H1 (cell line): ENCODE data around the gene GRM7. TPM values are rescaled to one million over a fixed set of nuclear protein-coding genes. Genes with fewer than 3 reads are reported as not detected.

ENCODE experiments used
- CTCF ChIA-PET: fragments of 300-600 bp; sonication (Branson Sonifier 250); formaldehyde crosslinking; loops from one replicate; lab custom pipeline; 2021; ENCODE audit not compliant: partially characterized antibody; lab: Charles Lee
- POLR2A ChIA-PET: fragments of 300-600 bp; sonication (Branson Sonifier 250); formaldehyde crosslinking; loops from one replicate; lab custom pipeline; 2021; ENCODE audit warnings: inconsistent platforms; ENCODE audit not compliant: partially characterized antibody; lab: Charles Lee
- DNase-seq, 2 experiments: peaks; one replicate each; pipeline versions ENCODE4 v3.0.0 to v3.0.0-alpha.2; 2010 to 2022; ENCODE audit warnings: low spot score in 2 of 2, low read depth in 1 of 2, mixed read lengths in 1 of 2
- FAIRE-seq: peaks from 2 replicates; lab custom pipeline; 2011; peaks lifted over from hg19 to GRCh38; lab: Jason Lieb, UNC
- H2AFZ ChIP-seq: 2 replicates; pipeline ENCODE4 v1.8.1; 2012; ENCODE audit warnings: low read length, inconsistent platforms
- H2AK5ac ChIP-seq: 2 replicates; pipeline ENCODE4 v1.6.1; 2013; ENCODE audit warnings: low read depth, low read length
- H2BK120ac ChIP-seq: replicated peaks from 2 replicates; pipeline ENCODE3; 2013; ENCODE audit warnings: low read depth, low read length, inconsistent platforms
- H2BK12ac ChIP-seq: 2 replicates; pipeline ENCODE4 v1.6.1; 2013; ENCODE audit warnings: low read depth, low read length
- H2BK15ac ChIP-seq: 2 replicates; pipeline ENCODE4 v1.6.1; 2013; ENCODE audit warnings: low read length
- H2BK20ac ChIP-seq: 2 replicates; pipeline ENCODE4 v1.6.1; 2013; ENCODE audit warnings: low read length
- H2BK5ac ChIP-seq: 2 replicates; pipeline ENCODE4 v1.6.1; 2013; ENCODE audit warnings: low read depth, low read length
- H3K14ac ChIP-seq: 2 replicates; pipeline ENCODE4 v1.6.1; 2013; ENCODE audit warnings: inconsistent platforms; ENCODE audit not compliant: insufficient read length
- H3K18ac ChIP-seq: 2 replicates; pipeline ENCODE4 v1.6.1; 2013; ENCODE audit warnings: low read length; ENCODE audit errors: extremely low read depth
- H3K23ac ChIP-seq: 2 replicates; pipeline ENCODE4 v1.6.1; 2013; ENCODE audit warnings: inconsistent platforms; ENCODE audit not compliant: insufficient read length
- H3K23me2 ChIP-seq: 2 replicates; pipeline ENCODE4 v1.6.1; 2013; ENCODE audit warnings: low read depth, low read length
- H3K27ac ChIP-seq: 2 replicates; pipeline ENCODE4 v1.6.1; 2011; ENCODE audit warnings: low read depth, low read length, inconsistent platforms
- H3K27me3 ChIP-seq, 4 experiments: replicated peaks in 1 of 4; 1 replicate in 1 of 4; 2 replicates in 3 of 4; pipeline versions ENCODE4 v1.6.1 to v1.8.1; 2011 to 2013; ENCODE audit warnings: low read length in 3 of 4, mild to moderate bottlenecking in 3 of 4, inconsistent platforms in 2 of 4, mixed read lengths in 2 of 4, moderate library complexity in 1 of 4; ENCODE audit not compliant: control insufficient read depth in 3 of 4, insufficient read depth in 3 of 4; ENCODE audit errors: extremely low read depth in 1 of 4
- H3K36me3 ChIP-seq, 4 experiments: 2 replicates each; pipeline versions ENCODE4 v1.6.1 to v1.8.1; 2011 to 2013; ENCODE audit warnings: mild to moderate bottlenecking in 4 of 4, low read length in 3 of 4, moderate library complexity in 2 of 4, control low read depth in 1 of 4, inconsistent platforms in 1 of 4; ENCODE audit not compliant: insufficient read depth in 4 of 4, control insufficient read depth in 2 of 4
- H3K4ac ChIP-seq: replicated peaks from 2 replicates; pipeline ENCODE3; 2013; ENCODE audit warnings: low read length, low read depth, mixed read lengths, inconsistent platforms; ENCODE audit not compliant: insufficient read length
- H3K4me1 ChIP-seq, 4 experiments: replicated peaks in 1 of 4; 1 replicate in 1 of 4; 2 replicates in 3 of 4; pipeline versions ENCODE4 v1.6.1 to v1.8.1; 2011 to 2013; ENCODE audit warnings: low read length in 3 of 4, inconsistent platforms in 2 of 4, mixed read lengths in 1 of 4; ENCODE audit not compliant: insufficient read depth in 4 of 4, control insufficient read depth in 3 of 4
- H3K4me2 ChIP-seq, 2 experiments: 2 replicates each; pipeline versions ENCODE4 v1.6.1 to v1.8.1; 2011 to 2013; ENCODE audit warnings: low read depth in 2 of 2, low read length in 2 of 2, control low read depth in 1 of 2, inconsistent platforms in 1 of 2, mild to moderate bottlenecking in 1 of 2; ENCODE audit not compliant: insufficient read depth in 1 of 2
- H3K4me3 ChIP-seq, 4 experiments: fragments of 200-600, 300-600 bp in 1 of 4; sonication (generic), shearing (Covaris generic), sonication (Bioruptor Twin) in 1 of 4; 2 replicates each; pipeline versions ENCODE4 v1.5.1 to v1.8.1; 2011 to 2016; ENCODE audit warnings: low read length in 4 of 4, low read depth in 3 of 4, control low read depth in 2 of 4, inconsistent platforms in 2 of 4, mild to moderate bottlenecking in 2 of 4, mixed read lengths in 1 of 4, moderate library complexity in 1 of 4; ENCODE audit not compliant: insufficient read depth in 2 of 4; ENCODE audit errors: extremely low read depth in 1 of 4
- H3K56ac ChIP-seq: replicated peaks from 2 replicates; pipeline ENCODE3; 2013; ENCODE audit warnings: low read depth, mild to moderate bottlenecking, mixed read lengths, low read length, inconsistent platforms; ENCODE audit not compliant: insufficient read length
- H3K79me1 ChIP-seq: 2 replicates; pipeline ENCODE4 v1.6.1; 2013; ENCODE audit warnings: low read depth, low read length, control low read depth
- H3K79me2 ChIP-seq, 2 experiments: 2 replicates each; pipeline versions ENCODE4 v1.6.1 to v1.8.1; 2012 to 2013; ENCODE audit warnings: low read length in 2 of 2, mild to moderate bottlenecking in 2 of 2, inconsistent platforms in 1 of 2; ENCODE audit not compliant: insufficient read depth in 2 of 2, control insufficient read depth in 1 of 2
- H3K9ac ChIP-seq, 4 experiments: replicated peaks in 1 of 4; 1 replicate in 1 of 4; 2 replicates in 3 of 4; pipeline versions ENCODE4 v1.6.1 to v1.8.1; 2011 to 2013; ENCODE audit warnings: low read depth in 3 of 4, low read length in 3 of 4, control low read depth in 2 of 4, mild to moderate bottlenecking in 2 of 4, moderate library complexity in 2 of 4, inconsistent platforms in 1 of 4; ENCODE audit errors: extremely low read depth in 1 of 4
- H3K9me3 ChIP-seq, 2 experiments: 2 replicates each; pipeline versions ENCODE4 v1.6.1 to v1.8.1; 2012 to 2013; ENCODE audit warnings: mild to moderate bottlenecking in 2 of 2, moderate library complexity in 2 of 2, control low read depth in 1 of 2, inconsistent platforms in 1 of 2, low read depth in 1 of 2, low read length in 1 of 2, mixed read lengths in 1 of 2; ENCODE audit not compliant: insufficient read depth in 2 of 2
- H4K20me1 ChIP-seq, 2 experiments: replicated peaks in 1 of 2; 2 replicates each; pipeline versions ENCODE3 to v1.8.1; 2011 to 2013; ENCODE audit warnings: inconsistent platforms in 2 of 2, low read length in 2 of 2, mild to moderate bottlenecking in 1 of 2; ENCODE audit not compliant: insufficient read depth in 2 of 2, control insufficient read depth in 1 of 2
- H4K5ac ChIP-seq: 2 replicates; pipeline ENCODE4 v1.6.1; 2013; ENCODE audit warnings: low read length, low read depth, mixed read lengths, inconsistent platforms; ENCODE audit not compliant: insufficient read length
- H4K8ac ChIP-seq: 2 replicates; pipeline ENCODE4 v1.8.0; 2013; ENCODE audit warnings: mild to moderate bottlenecking, moderate library complexity, low read length, inconsistent platforms; ENCODE audit not compliant: insufficient read depth; ENCODE audit errors: extremely low read depth
- H4K91ac ChIP-seq: replicated peaks from 2 replicates; pipeline ENCODE3; 2013; ENCODE audit warnings: low read length, mixed read lengths, inconsistent platforms; ENCODE audit not compliant: insufficient read length
- BRCA1 ChIP-seq: IDR thresholded peaks from 2 replicates; pipeline ENCODE4 v1.6.1; 2012; ENCODE audit warnings: low read depth, low read length, improper control_type of control experiment
- CBX8 ChIP-seq: fragments of 300-800, 300-1000 bp; sonication (generic); IDR thresholded peaks from 2 replicates; pipeline ENCODE4 v1.7.1; 2016; ENCODE audit warnings: low read depth, low read length, borderline replicate concordance
- MAX ChIP-seq: IDR thresholded peaks from 2 replicates; pipeline ENCODE4 v1.6.1; 2012; ENCODE audit warnings: inconsistent platforms
- NRF1 ChIP-seq: IDR thresholded peaks from 2 replicates; pipeline ENCODE4 v1.6.1; 2011; ENCODE audit warnings: mild to moderate bottlenecking, low read depth, low read length, improper control_type of control experiment
- POU5F1 ChIP-seq: IDR thresholded peaks from 2 replicates; pipeline ENCODE4 v1.6.1; 2011; ENCODE audit warnings: low read depth, mild to moderate bottlenecking, low read length, moderate library complexity
- TBP ChIP-seq: IDR thresholded peaks from 2 replicates; pipeline ENCODE4 v1.6.1; 2011; ENCODE audit warnings: low read depth, low read length, improper control_type of control experiment
- YY1 ChIP-seq: IDR thresholded peaks from 2 replicates; pipeline ENCODE4 v1.6.1; 2011; ENCODE audit warnings: low read depth, mild to moderate bottlenecking, low read length
- WGBS, 2 experiments: shearing (Covaris generic) in 1 of 2; methylation state at CpG; one replicate each; pipeline versions ENCODE4 v1.1.6 to v1.1.7; 2013 to 2015; ENCODE audit warnings: low lambda C conversion rate in 2 of 2, mixed read lengths in 2 of 2, inconsistent platforms in 1 of 2, low coverage in 1 of 2, missing lambda C conversion rate in 1 of 2; ENCODE audit not compliant: insufficient replicate concordance in 2 of 2, insufficient coverage in 1 of 2, insufficient read length in 1 of 2; ENCODE audit errors: extremely low coverage in 1 of 2, missing lambda C conversion rate in 1 of 2; 5-methylcytosine and 5-hydroxymethylcytosine counted together
- polyA plus RNA-seq, 7 experiments: library from polyadenylated mRNA; depleted of rRNA in 3 of 7; stranded (reverse) in 5 of 7; unstranded in 2 of 7; fragments of >200 nt in 5 of 7; fragments of 200-250 nt in 2 of 7; gene quantifications; 1 replicate in 5 of 7; 2 replicates in 1 of 7; 4 replicates in 1 of 7; pipeline versions ENCODE4 v1.2.1 to v1.2.3, GENCODE V29; 2011 to 2013; ENCODE audit warnings: missing spikeins in 2 of 7, mixed read lengths in 2 of 7
- total RNA-seq: library from RNA; stranded (reverse); fragmentation: NEBNext Ultra II Directional; extraction: Animal tissue kit (Norgen Biotek cat#: 25700); gene quantifications from 2 replicates; pipeline ENCODE4 v1.2.1, GENCODE V29; 2021

GRM7 gene
- total and polyA plus RNA-seq, 2 of the 8 experiments (the other 6 are each of a cell fraction or from before 2014, with no cell fraction given), result 0.17 to 0.24 TPM

GRCh38 chr3:7407107-7407506 lies 546.2 kb downstream of the GRM7 start:
- Histone ChIP-seq H2AFZ (no peak overlapping the region; the same call in 1 of the 2 replicates), H3K79me2 (no peaks in the 10 kb centered on the region), H3K9ac (no peak overlapping the region), H3K4me2 (no peak overlapping the region), H2BK12ac (no peak overlapping the region), H3K23ac (no peak overlapping the region), H3K9me3 (no peaks in the 10 kb centered on the region), H3K36me3 (no peaks in the 10 kb centered on the region), H2BK120ac (no peak overlapping the region), H4K5ac (no peak overlapping the region), H2BK20ac (no peak overlapping the region), H4K91ac (no peak overlapping the region), H3K14ac (no peak overlapping the region), H3K79me1 (no peaks in the 10 kb centered on the region), H3K56ac (no peak overlapping the region), H3K27ac (no peak overlapping the region), H2BK5ac (no peak overlapping the region), H4K20me1 (no peaks in the 10 kb centered on the region), H3K4me1 (no peaks in the 10 kb centered on the region), H2BK15ac (no peak overlapping the region), H2AK5ac (no peak overlapping the region), H3K18ac (no peak overlapping the region), H3K4ac (no peak overlapping the region), H4K8ac (no peak overlapping the region), H3K23me2 (no peaks in the 10 kb centered on the region; the same call in 1 of the 2 replicates), H3K27me3 (no peaks in the 10 kb centered on the region), H3K4me3 (no peak overlapping the region)
- DNase-seq, result no peak
- WGBS, 2 experiments, result 88% methylated on average over 4 of the region's 4 CpGs; no CpG with 5 or more reads in 1 of the 2 experiments
- POLR2A ChIA-PET, result no interaction called here
- TF ChIP-seq YY1 (no peak), POU5F1 (no peak), CBX8 (no peak), BRCA1 (no peak), NRF1 (no peak), MAX (no peak), TBP (no peak)
- FAIRE-seq, result no peak
- CTCF ChIA-PET, result interaction anchor here (1.0 to 2.4 kb wide), 3 partner anchors 13 to 1010 kb away, joined by 3 to 8 read pairs (median 4); no protein-coding TSS in a partner anchor
